Right lobe of liver (tissue), 6 donors: Measurements from ENCODE around the gene GPR50. TPM values are rescaled to one million over a fixed set of nuclear protein-coding genes. Genes with fewer than 3 reads are reported as not detected.

Source experiments
- ATAC-seq, 4 donors: fragments of 200-7000 bp; cut with Tn5 transposase; one replicate each; pipeline ENCODE4 v1.9.1; 2020; ENCODE audit warnings: mild to moderate bottlenecking in 4 of 4, moderate library complexity in 4 of 4
- DNase-seq, 3 donors: peaks; one replicate each; pipeline ENCODE4 v3.0.0-alpha.2; 2020
- H3K27ac ChIP-seq, 3 donors: fragments of 200-600 bp; one replicate each; pipeline ENCODE4 v1.8.0; 2022
- H3K27me3 ChIP-seq, 2 donors: fragments of 200-600 bp; one replicate each; pipeline ENCODE4 v1.8.0; 2022
- H3K36me3 ChIP-seq, 4 donors: fragments of 200-600 bp; sonication (generic) in 1 of 4; one replicate each; pipeline versions ENCODE4 v1.5.1 to v1.8.0; 2017 to 2022; ENCODE audit warnings: control low read depth in 1 of 4
- H3K4me1 ChIP-seq, 4 donors: fragments of 200-600 bp; sonication (generic) in 1 of 4; one replicate each; pipeline versions ENCODE4 v1.5.1 to v1.8.0; 2017 to 2022; ENCODE audit warnings: control low read depth in 1 of 4
- H3K4me3 ChIP-seq, 3 donors: fragments of 200-600 bp; one replicate each; pipeline ENCODE4 v1.8.0; 2022
- H3K9me3 ChIP-seq, 4 donors: fragments of 200-600 bp; sonication (generic) in 1 of 4; one replicate each; pipeline versions ENCODE4 v1.5.1 to v1.8.0; 2017 to 2022; ENCODE audit warnings: control low read depth in 1 of 4
- POLR2A ChIP-seq: fragments of 450-650 bp; IDR thresholded peaks from one replicate; pipeline ENCODE4 v1.6.1; 2017; ENCODE audit warnings: antibody characterized with exemption, mild to moderate bottlenecking
- WGBS: methylation state at CpG from one replicate; pipeline ENCODE4 v1.1.6; 2018; ENCODE audit warnings: low coverage, low lambda C conversion rate; ENCODE audit not compliant: insufficient coverage; ENCODE audit errors: missing lambda C conversion rate; 5-methylcytosine and 5-hydroxymethylcytosine counted together
- intact Hi-C, 2 donors: fragments of 100-400 bp; cut with DNase I; formaldehyde crosslinking; loops; one replicate each; pipeline versions ENCODE4 v1.11.2 to v1.14.1; 2022
- microRNA-seq, 2 donors: library from miRNA; unstranded; fragments of <30 nt; microRNA quantifications; one replicate each; pipeline ENCODE4, GENCODE V29; 2019 to 2020
- small RNA-seq, 2 experiments: library from RNA; depleted of rRNA; stranded (forward); fragments of <200 nt; gene quantifications; one replicate each; pipeline ENCODE3, GENCODE V24; 2016
- total RNA-seq, 6 experiments: library from RNA; depleted of rRNA in 2 of 6; stranded (reverse); fragments of >200 nt in 2 of 6; fragmentation: NEBNext Ultra II Directional in 3 of 6; extraction: Animal tissue kit (Norgen Biotek cat#: 25700) in 3 of 6; gene quantifications; one replicate each; pipeline versions ENCODE4 v1.1.0 to v1.2.4, GENCODE V29; 2016 to 2023
- TF ChIP-seq, protein P1 (sequence below), 4 donors: fragments of 200-600 bp in 3 of 4; fragments of 450-650 bp in 1 of 4; IDR thresholded peaks; one replicate each; pipeline versions ENCODE4 v1.5.1 to v1.8.0; 2016 to 2022; ENCODE audit warnings: antibody characterized with exemption in 4 of 4, mild to moderate bottlenecking in 2 of 4
- donor health status: DM: no; HTN: yes; CAD: no.
- donor health status: DM: no; HTN: no; CAD: no.
- donor health status: DM: no; HTN: no; CAD: no.
- donor health status: DM: no; HTN: yes; CAD: no.
- donor health status: DM: no; HTN: yes; CAD: no.

Gene GPR50
- total RNA-seq, 6 experiments from 2014 or later: not detected

DNA sequence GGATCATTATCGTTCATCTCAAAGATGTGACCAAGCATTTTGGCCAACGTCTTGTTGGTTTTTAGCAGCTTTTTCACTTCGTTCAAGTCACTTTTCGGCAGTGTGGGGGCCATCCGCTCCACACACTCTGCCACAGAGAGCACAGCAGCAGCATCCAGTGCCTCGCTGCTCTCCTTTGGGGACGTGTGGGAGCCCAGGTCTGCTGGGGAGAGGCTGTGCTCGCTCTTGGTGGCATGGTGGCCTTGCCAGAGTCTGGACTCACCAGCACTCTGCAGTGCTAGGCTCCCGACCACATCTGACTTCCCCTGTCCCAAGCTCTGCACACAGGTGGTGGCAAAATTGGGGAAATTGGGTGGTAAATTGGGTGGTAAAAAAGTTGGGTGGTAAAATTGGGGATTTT is 50.6 kb downstream of the GPR50 start:
- no peak overlapping the region for H3K4me3 ChIP-seq
- ATAC-seq (no peak), DNase-seq (no peak)
- no peaks in the 10 kb centered on the region for H3K27me3 ChIP-seq
- intact Hi-C loops: no loop called here
- 51% methylated on average over 9 of the region's 9 CpGs for WGBS
- no peak for TF ChIP-seq POLR2A
- TF ChIP-seq, protein P1, sequence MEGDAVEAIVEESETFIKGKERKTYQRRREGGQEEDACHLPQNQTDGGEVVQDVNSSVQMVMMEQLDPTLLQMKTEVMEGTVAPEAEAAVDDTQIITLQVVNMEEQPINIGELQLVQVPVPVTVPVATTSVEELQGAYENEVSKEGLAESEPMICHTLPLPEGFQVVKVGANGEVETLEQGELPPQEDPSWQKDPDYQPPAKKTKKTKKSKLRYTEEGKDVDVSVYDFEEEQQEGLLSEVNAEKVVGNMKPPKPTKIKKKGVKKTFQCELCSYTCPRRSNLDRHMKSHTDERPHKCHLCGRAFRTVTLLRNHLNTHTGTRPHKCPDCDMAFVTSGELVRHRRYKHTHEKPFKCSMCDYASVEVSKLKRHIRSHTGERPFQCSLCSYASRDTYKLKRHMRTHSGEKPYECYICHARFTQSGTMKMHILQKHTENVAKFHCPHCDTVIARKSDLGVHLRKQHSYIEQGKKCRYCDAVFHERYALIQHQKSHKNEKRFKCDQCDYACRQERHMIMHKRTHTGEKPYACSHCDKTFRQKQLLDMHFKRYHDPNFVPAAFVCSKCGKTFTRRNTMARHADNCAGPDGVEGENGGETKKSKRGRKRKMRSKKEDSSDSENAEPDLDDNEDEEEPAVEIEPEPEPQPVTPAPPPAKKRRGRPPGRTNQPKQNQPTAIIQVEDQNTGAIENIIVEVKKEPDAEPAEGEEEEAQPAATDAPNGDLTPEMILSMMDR (IDR thresholded peaks at IDR 0.05): no peak
- no peaks in the 10 kb centered on the region for H3K36me3 ChIP-seq
- no peaks in the 10 kb centered on the region for H3K4me1 ChIP-seq
- no peak overlapping the region for H3K27ac ChIP-seq
- no peaks in the 10 kb centered on the region for H3K9me3 ChIP-seq

GRCh38 chrX:151227627-151228026 is 51.2 kb downstream of the GPR50 start:
- Histone ChIP-seq H3K4me1 (no peaks in the 10 kb centered on the region), H3K9me3 (no peaks in the 10 kb centered on the region), H3K27ac (no peak overlapping the region), H3K36me3 (no peaks in the 10 kb centered on the region), H3K27me3 (no peaks in the 10 kb centered on the region), H3K4me3 (no peak overlapping the region)
- no peak for TF ChIP-seq POLR2A
- TF ChIP-seq, protein P1 (IDR thresholded peaks at IDR 0.05): no peak
- no peak for ATAC-seq
- intact Hi-C loops: no loop called here
- no peak for DNase-seq
- 28% methylated on average over 4 of the region's 30 CpGs for WGBS

GRCh38 chrX:151228935-151229334 is 52.6 kb downstream of the GPR50 start:
- 63% methylated on average over 4 of the region's 4 CpGs for WGBS
- H3K9me3 ChIP-seq: no peaks in the 10 kb centered on the region
- DNase-seq (no peak), ATAC-seq (no peak)
- H3K4me3 ChIP-seq: no peak overlapping the region
- no peaks in the 10 kb centered on the region for H3K27me3 ChIP-seq
- H3K4me1 ChIP-seq: no peaks in the 10 kb centered on the region
- TF ChIP-seq, protein P1 (IDR thresholded peaks at IDR 0.05): no peak
- no peak for TF ChIP-seq POLR2A
- intact Hi-C loops: no loop called here
- H3K36me3 ChIP-seq: no peaks in the 10 kb centered on the region
- H3K27ac ChIP-seq: no peak overlapping the region

Small RNA genes lying within 50 kb of the gene (microRNA-seq; reads per million reads assigned to microRNA genes)
- gene MIR4330: 0 reads per million in 2 donors

Small RNA genes lying within 50 kb of the gene (small RNA-seq; reads per million reads assigned to genes)
- gene MIR4330: 0 reads per million in 2 experiments

Other genes with a start within 250 kb of the GPR50 start
- 10 to 100 TPM; 22.6 to 58.8 (median 26.5) TPM for gene HMGB3, start 193.2 kb upstream of the GPR50 start, total RNA-seq
- 10 to 100 TPM in 5 of 6 experiments, 1 to 10 TPM in 1; 7.8 to 17.8 (median 13.0) TPM for gene VMA21, start 220.6 kb downstream of the GPR50 start, total RNA-seq